Panc1 (cell line): Measurements from ENCODE around the gene CASD1. TPM values are rescaled to one million over a fixed set of nuclear protein-coding genes. Genes with fewer than 3 reads are reported as not detected.

Experiments
- ATAC-seq: fragments of 200-7000 bp; cut with Tn5 transposase; 2 replicates; pipeline ENCODE4 v1.9.1; 2020; ENCODE audit warnings: mild to moderate bottlenecking, moderate library complexity
- BruUV-seq: library from RNA; stranded (reverse); fragments of 400-500 nt; replicated peaks from 2 replicates; lab custom pipeline; 2021; lab: Mats Ljungman, UMichigan
- CTCF ChIA-PET: fragments of 300-600 bp; sonication (Branson Sonifier 250); formaldehyde crosslinking; loops from one replicate; lab custom pipeline; 2022; ENCODE audit warnings: antibody characterized with exemption; lab: Charles Lee
- POLR2A ChIA-PET: fragments of 300-600 bp; sonication (Branson Sonifier 250); formaldehyde crosslinking; loops from one replicate; lab custom pipeline; 2022; ENCODE audit warnings: antibody characterized with exemption; lab: Charles Lee
- DNase-seq: peaks from one replicate; pipeline ENCODE4 v3.0.0-alpha.2; 2010; ENCODE audit warnings: low read depth, low spot score
- H3K27ac ChIP-seq: 2 replicates; pipeline ENCODE4 v1.5.1; 2011; ENCODE audit warnings: mild to moderate bottlenecking, low read length, inconsistent platforms
- H3K27me3 ChIP-seq: fragments of 200-500 bp; sonication (Bioruptor generic); 2 replicates; pipeline ENCODE4 v1.6.0; 2014; ENCODE audit warnings: low read length, inconsistent platforms; ENCODE audit not compliant: control insufficient read depth, insufficient read depth
- H3K36me3 ChIP-seq: fragments of 200-500 bp; sonication (Bioruptor generic); 2 replicates; pipeline ENCODE4 v1.5.1; 2014; ENCODE audit warnings: inconsistent platforms, mild to moderate bottlenecking, low read length, moderate library complexity; ENCODE audit not compliant: control insufficient read depth, insufficient read depth
- H3K4me1 ChIP-seq: 2 replicates; pipeline ENCODE4 v1.5.1; 2011; ENCODE audit warnings: inconsistent platforms, mild to moderate bottlenecking, low read length, moderate library complexity; ENCODE audit not compliant: control insufficient read depth, insufficient read depth
- H3K4me3 ChIP-seq, 2 experiments: 2 replicates each; pipeline ENCODE4 v1.5.1; 2011 to 2012; ENCODE audit warnings: low read depth in 2 of 2, low read length in 2 of 2, mild to moderate bottlenecking in 2 of 2, inconsistent platforms in 1 of 2, moderate library complexity in 1 of 2
- H3K9me3 ChIP-seq: fragments of 200-500 bp; sonication (Bioruptor generic); 2 replicates; pipeline ENCODE4 v1.5.1; 2014; ENCODE audit warnings: low read depth, mild to moderate bottlenecking, inconsistent platforms, low read length, moderate library complexity; ENCODE audit not compliant: control insufficient read depth, insufficient read depth
- CTCF ChIP-seq: fragments of 450-650 bp; IDR thresholded peaks from 2 replicates; pipeline ENCODE4 v1.5.1; 2017; ENCODE audit warnings: mild to moderate bottlenecking
- POLR2AphosphoS5 ChIP-seq: IDR thresholded peaks from 2 replicates; pipeline ENCODE4 v1.6.1; 2012; ENCODE audit warnings: mild to moderate bottlenecking, low read depth, low read length, moderate library complexity
- REST ChIP-seq, 2 experiments: IDR thresholded peaks; 2 replicates each; pipeline ENCODE4 v1.6.1; 2011 to 2012; ENCODE audit warnings: low read depth in 2 of 2, control low read depth in 1 of 2, low read length in 1 of 2, mild to moderate bottlenecking in 1 of 2, moderate library complexity in 1 of 2; ENCODE audit not compliant: insufficient read depth in 1 of 2
- SIN3A ChIP-seq: IDR thresholded peaks from 2 replicates; pipeline ENCODE4 v1.6.1; 2012; ENCODE audit warnings: low read depth, mild to moderate bottlenecking, low read length, moderate library complexity, borderline replicate concordance; ENCODE audit not compliant: insufficient read depth
- TCF7L2 ChIP-seq: IDR thresholded peaks from 2 replicates; pipeline ENCODE4 v1.6.1; 2011; ENCODE audit warnings: mild to moderate bottlenecking, low read depth, low read length, inconsistent platforms
- in situ Hi-C: cut with HindIII; loops from 2 replicates; pipeline ENCODE4 v1.10.0; 2016; ENCODE audit warnings: low sequenced_read_pairs, low pct_unique_long_range_greater_than_20kb
- intact Hi-C: fragments of 100-400 bp; cut with micrococcal nuclease; formaldehyde crosslinking; loops from one replicate; pipeline ENCODE4 v1.10.0; 2022; ENCODE audit not compliant: unreplicated experiment
- total RNA-seq: library from RNA; stranded (reverse); gene quantifications from one replicate; pipeline ENCODE4 v1.2.1, GENCODE V29; 2021; ENCODE audit not compliant: unreplicated experiment

CASD1 gene
- total RNA-seq, 1 experiment from 2014 or later = 14.7 TPM

GRCh38 chr7:94594882-94595281 lies 85.3 kb downstream of the CASD1 start:
- H3K9me3 ChIP-seq = no peaks in the 10 kb centered on the region
- H3K4me1 ChIP-seq = no peaks in the 10 kb centered on the region
- no TSS peak for BruUV-seq
- no peak overlapping the region for H3K4me3 ChIP-seq
- TF ChIP-seq REST (IDR thresholded peaks at IDR 0.05; ENCODE audit: insufficient read depth in 1 of 2, low read depth in 2 of 2, low read length in 1 of 2) = no peak
- TF ChIP-seq POLR2AphosphoS5 = no peak
- no peak for TF ChIP-seq SIN3A
- TF ChIP-seq TCF7L2 = no peak
- TF ChIP-seq CTCF = no peak
- POLR2A ChIA-PET = interaction anchor here (0.6 kb wide), 1 partner anchor 1269 kb away, joined by 3 read pairs; no protein-coding TSS in a partner anchor
- DNase-seq = no peak
- H3K27ac ChIP-seq = no peak overlapping the region
- in situ Hi-C loops (no loop called here), intact Hi-C loops (no loop called here)
- no peak for ATAC-seq
- CTCF ChIA-PET = no interaction called here
- H3K27me3 ChIP-seq = no peaks in the 10 kb centered on the region
- H3K36me3 ChIP-seq = peaks cover 2% of the 10 kb centered on the region

- no peaks in the 10 kb centered on the region for H3K4me1 ChIP-seq
- no peak for ATAC-seq
- no peak overlapping the region for H3K27ac ChIP-seq
- CTCF ChIA-PET = no interaction called here
- TF ChIP-seq SIN3A (no peak), TCF7L2 (no peak), POLR2AphosphoS5 (no peak), REST (IDR thresholded peaks at IDR 0.05; ENCODE audit: insufficient read depth in 1 of 2, low read depth in 2 of 2, low read length in 1 of 2) (no peak), CTCF (no peak)
- in situ Hi-C loops (no loop called here), intact Hi-C loops (no loop called here)
- H3K27me3 ChIP-seq = no peaks in the 10 kb centered on the region
- no peak for DNase-seq
- POLR2A ChIA-PET = no interaction called here
- H3K4me3 ChIP-seq = no peak overlapping the region
- no TSS peak for BruUV-seq
- H3K9me3 ChIP-seq = no peaks in the 10 kb centered on the region
- H3K36me3 ChIP-seq = peaks cover 2% of the 10 kb centered on the region
These were observed 86.1 kb downstream of the CASD1 start for GRCh38 chr7:94595717-94596116.
